Ishikawa (cell line): Measurements from ENCODE around the gene TNFRSF17.

Experiments
- CREB1 ChIP-seq: IDR thresholded peaks from 2 replicates; pipeline ENCODE4 v1.6.1; 2012; ENCODE audit warnings: low read depth
- EGR1 ChIP-seq: IDR thresholded peaks from 2 replicates; pipeline ENCODE4 v1.6.1; 2012
- EP300 ChIP-seq: IDR thresholded peaks from 2 replicates; pipeline ENCODE4 v1.6.1; 2012; ENCODE audit warnings: borderline replicate concordance
- FOXM1 ChIP-seq: IDR thresholded peaks from 2 replicates; pipeline ENCODE4 v1.6.1; 2012; ENCODE audit warnings: low read depth, borderline replicate concordance
- MAX ChIP-seq: IDR thresholded peaks from 2 replicates; pipeline ENCODE4 v1.6.1; 2012
- NFIC ChIP-seq: IDR thresholded peaks from 2 replicates; pipeline ENCODE4 v1.6.1; 2012
- REST ChIP-seq: IDR thresholded peaks from 2 replicates; pipeline ENCODE4 v1.6.1; 2012; ENCODE audit warnings: low read depth, mild to moderate bottlenecking
- TAF1 ChIP-seq: IDR thresholded peaks from 2 replicates; pipeline ENCODE4 v1.6.1; 2012; ENCODE audit warnings: low read depth, mild to moderate bottlenecking
- TCF12 ChIP-seq: IDR thresholded peaks from 2 replicates; pipeline ENCODE4 v1.6.1; 2012; ENCODE audit warnings: low read depth
- TEAD4 ChIP-seq: IDR thresholded peaks from 2 replicates; pipeline ENCODE4 v1.6.1; 2012
- YY1 ChIP-seq: IDR thresholded peaks from 2 replicates; pipeline ENCODE4 v1.6.1; 2012; ENCODE audit warnings: low read depth
- ZBTB7A ChIP-seq: IDR thresholded peaks from 2 replicates; pipeline ENCODE4 v1.6.1; 2012; ENCODE audit warnings: low read depth

GRCh38 chr16:11957591-11958395, 7.2 kb upstream of the TNFRSF17 start:
- TF ChIP-seq TEAD4 (no peak), EP300 (no peak), TAF1 (no peak), FOXM1 (no peak), CREB1 (no peak), MAX (no peak), REST (no peak), ZBTB7A (no peak), YY1 (no peak), TCF12 (no peak), NFIC (no peak), EGR1 (no peak)
